CD4-positive, alpha-beta T cell (primary cell): ENCODE measurements around the gene MAGI1. TPM values are rescaled to one million over a fixed set of nuclear protein-coding genes. Genes with fewer than 3 reads are reported as not detected.

ENCODE experiments used
- ATAC-seq: fragments of 200-7000 bp; cut with Tn5 transposase; one replicate; pipeline ENCODE4 v1.10.0; 2022; ENCODE audit warnings: mild to moderate bottlenecking; ENCODE audit not compliant: poor library complexity
- CTCF ChIA-PET: fragments of 350-600 bp; sonication (Branson Sonifier 250); formaldehyde crosslinking; loops from one replicate; lab custom pipeline; 2021; ENCODE audit warnings: antibody characterized with exemption, inconsistent platforms; lab: Charles Lee
- POLR2A ChIA-PET: fragments of 350-600 bp; sonication (Branson Sonifier 250); formaldehyde crosslinking; loops from one replicate; lab custom pipeline; 2021; ENCODE audit warnings: antibody characterized with exemption, inconsistent platforms; lab: Charles Lee
- DNase-seq, 14 experiments: peaks; one replicate each; pipeline ENCODE4 v3.0.0-alpha.2; 2013 to 2020; ENCODE audit warnings: mixed read lengths in 2 of 14
- H3K27ac ChIP-seq, 2 donors: one replicate each; pipeline versions ENCODE4 v1.5.1 to v1.7.0; 2013; ENCODE audit warnings: low read length in 2 of 2, low read depth in 1 of 2, mild to moderate bottlenecking in 1 of 2
- H3K27me3 ChIP-seq, 2 experiments: 1 replicate in 1 of 2; 2 replicates in 1 of 2; pipeline versions ENCODE4 v1.6.1 to v1.7.0; 2013; ENCODE audit warnings: low read length in 2 of 2, control low read depth in 1 of 2, mild to moderate bottlenecking in 1 of 2, moderate library complexity in 1 of 2; ENCODE audit not compliant: insufficient read depth in 2 of 2, control insufficient read depth in 1 of 2
- H3K36me3 ChIP-seq: one replicate; pipeline ENCODE4 v1.6.1; 2013; ENCODE audit warnings: low read length, control low read depth; ENCODE audit not compliant: insufficient read depth
- H3K4me1 ChIP-seq: one replicate; pipeline ENCODE4 v1.6.1; 2013; ENCODE audit warnings: low read length, control low read depth; ENCODE audit not compliant: insufficient read depth
- H3K4me3 ChIP-seq: one replicate; pipeline ENCODE4 v1.5.1; 2013; ENCODE audit warnings: mild to moderate bottlenecking, low read length, moderate library complexity
- H3K9me3 ChIP-seq, 2 experiments: 1 replicate in 1 of 2; 2 replicates in 1 of 2; pipeline versions ENCODE4 v1.6.1 to v1.7.0; 2013; ENCODE audit warnings: low read length in 2 of 2, mild to moderate bottlenecking in 2 of 2, control low read depth in 1 of 2, moderate library complexity in 1 of 2; ENCODE audit not compliant: control insufficient read depth in 1 of 2, insufficient read depth in 1 of 2
- H3K27ac Mint-ChIP-seq: one replicate; pipeline ENCODE4 v1.8.0; 2020; ENCODE audit warnings: mixed read lengths
- H3K27me3 Mint-ChIP-seq: one replicate; pipeline ENCODE4 v1.8.0; 2021; ENCODE audit warnings: mixed read lengths
- H3K36me3 Mint-ChIP-seq: one replicate; pipeline ENCODE4 v1.8.0; 2021; ENCODE audit warnings: low read depth, mixed read lengths
- H3K4me1 Mint-ChIP-seq: one replicate; pipeline ENCODE4 v1.8.0; 2021; ENCODE audit warnings: low read depth, mixed read lengths
- H3K4me3 Mint-ChIP-seq: one replicate; pipeline ENCODE4 v1.8.0; 2020; ENCODE audit warnings: mild to moderate bottlenecking, mixed read lengths
- H3K9me3 Mint-ChIP-seq: one replicate; pipeline ENCODE4 v1.8.0; 2020; ENCODE audit warnings: mixed read lengths
- CTCF ChIP-seq: fragments of 200-600 bp; IDR thresholded peaks from one replicate; pipeline ENCODE4 v1.8.0; 2022; ENCODE audit warnings: antibody characterized with exemption, mild to moderate bottlenecking
- intact Hi-C, 2 experiments: fragments of 100-400 bp; cut with DNase I in 1 of 2; cut with micrococcal nuclease in 1 of 2; formaldehyde crosslinking; loops; one replicate each; pipeline versions ENCODE4 v1.15.1 to v1.9.0; 2023 to 2025; cut with DNase I, micrococcal nuclease
- total RNA-seq, 174 experiments: library from RNA in 2 of 174; stranded (reverse) in 2 of 174; gene quantifications; one replicate each; pipeline ENCODE4 v1.2.3 and lab custom pipeline; 2021 to 2026

MAGI1 gene
- total RNA-seq, 2 experiments from 2014 or later, result not detected

- H3K4me3 ChIP-seq, result no peak overlapping the region
- no peaks in the 10 kb centered on the region for H3K9me3 Mint-ChIP-seq
- no peak overlapping the region for H3K4me3 Mint-ChIP-seq
- no peak overlapping the region for H3K27ac ChIP-seq
- no peak for DNase-seq
- TF ChIP-seq CTCF, result no peak
- H3K27ac Mint-ChIP-seq, result no peak overlapping the region
- no peaks in the 10 kb centered on the region for H3K4me1 Mint-ChIP-seq
- H3K4me1 ChIP-seq, result no peaks in the 10 kb centered on the region
- no peak for ATAC-seq
- intact Hi-C loops, result no loop called here
- H3K36me3 Mint-ChIP-seq, result no peaks in the 10 kb centered on the region
- POLR2A ChIA-PET, result no interaction called here
- H3K27me3 Mint-ChIP-seq, result no peaks in the 10 kb centered on the region
- CTCF ChIA-PET, result no interaction called here
- no peaks in the 10 kb centered on the region for H3K36me3 ChIP-seq
- peaks cover 0 to 4% of the 10 kb centered on the region in 2 experiments for H3K9me3 ChIP-seq
- H3K27me3 ChIP-seq, result no peaks in the 10 kb centered on the region
Observed at GRCh38 chr3:65669163-65669875, 369.4 kb downstream of the MAGI1 start.

GRCh38 chr3:65667963-65668362 is 370.8 kb downstream of the MAGI1 start:
- no peak overlapping the region for H3K27ac Mint-ChIP-seq
- no peak for DNase-seq
- CTCF ChIA-PET, result no interaction called here
- no peaks in the 10 kb centered on the region for H3K36me3 Mint-ChIP-seq
- no peaks in the 10 kb centered on the region for H3K27me3 Mint-ChIP-seq
- no peak overlapping the region for H3K4me3 ChIP-seq
- H3K9me3 ChIP-seq, result peaks cover 0 to 4% of the 10 kb centered on the region in 2 experiments
- POLR2A ChIA-PET, result no interaction called here
- no peaks in the 10 kb centered on the region for H3K4me1 ChIP-seq
- intact Hi-C loops, result no loop called here
- H3K4me1 Mint-ChIP-seq, result no peaks in the 10 kb centered on the region
- no peak overlapping the region for H3K4me3 Mint-ChIP-seq
- no peak for ATAC-seq
- TF ChIP-seq CTCF, result no peak
- no peaks in the 10 kb centered on the region for H3K36me3 ChIP-seq
- no peaks in the 10 kb centered on the region for H3K9me3 Mint-ChIP-seq
- no peaks in the 10 kb centered on the region for H3K27me3 ChIP-seq
- H3K27ac ChIP-seq, result no peak overlapping the region

- no peaks in the 10 kb centered on the region for H3K27me3 ChIP-seq
- ChIA-PET POLR2A (no interaction called here), CTCF (no interaction called here)
- no peaks in the 10 kb centered on the region for H3K27me3 Mint-ChIP-seq
- no peaks in the 10 kb centered on the region for H3K4me1 ChIP-seq
- no peak for ATAC-seq
- no peak overlapping the region for H3K27ac Mint-ChIP-seq
- peaks cover 0 to 4% of the 10 kb centered on the region in 2 experiments for H3K9me3 ChIP-seq
- DNase-seq, result no peak
- no peaks in the 10 kb centered on the region for H3K36me3 Mint-ChIP-seq
- no peak overlapping the region for H3K4me3 ChIP-seq
- no peaks in the 10 kb centered on the region for H3K9me3 Mint-ChIP-seq
- intact Hi-C loops, result no loop called here
- H3K36me3 ChIP-seq, result no peaks in the 10 kb centered on the region
- TF ChIP-seq CTCF, result no peak
- no peak overlapping the region for H3K4me3 Mint-ChIP-seq
- H3K27ac ChIP-seq, result no peak overlapping the region
- H3K4me1 Mint-ChIP-seq, result no peaks in the 10 kb centered on the region
Observed at GRCh38 chr3:65666448-65667091, 372.1 kb downstream of the MAGI1 start.
